HG03280 (cell line): Measurements from ENCODE around the gene ADPRHL1.
"Not testable (repeated sequence)": the region's sequence is repeated elsewhere in the genome, so short reads cannot be mapped to it uniquely, and the experiment has no call there.

ENCODE experiments used
- ATAC-seq: cut with Tn5 transposase; IDR thresholded peaks from one replicate; pipeline ENCODE4 v1.9.1; 2021; ENCODE audit warnings: mild to moderate bottlenecking, moderate library complexity; ENCODE audit not compliant: unreplicated experiment

The ADPRHL1 gene

GRCh38 chr13:113373811-113374485 is 79.3 kb downstream of the ADPRHL1 start:
- no peak for ATAC-seq

GRCh38 chr13:113371701-113372100 is 81.6 kb downstream of the ADPRHL1 start:
- not testable (repeated sequence) for ATAC-seq

GRCh38 chr13:113371061-113371460 is 82.2 kb downstream of the ADPRHL1 start:
- ATAC-seq: no peak

- ATAC-seq: no peak
These were observed 83.4 kb downstream of the ADPRHL1 start for GRCh38 chr13:113369881-113370280.

- no peak for ATAC-seq
These were observed 84.1 kb downstream of the ADPRHL1 start for GRCh38 chr13:113369189-113369588.

GRCh38 chr13:113368353-113368752 is 84.9 kb downstream of the ADPRHL1 start:
- not testable (repeated sequence) for ATAC-seq

- ATAC-seq: no peak
These were observed 85.5 kb downstream of the ADPRHL1 start for GRCh38 chr13:113367771-113368170.

- ATAC-seq: no peak
These were observed 86.2 kb downstream of the ADPRHL1 start for GRCh38 chr13:113367020-113367560.

- ATAC-seq: no peak
These were observed 87.2 kb downstream of the ADPRHL1 start for GRCh38 chr13:113365971-113366588.

- no peak for ATAC-seq
These were observed 87.7 kb downstream of the ADPRHL1 start for GRCh38 chr13:113365583-113365970.

- ATAC-seq: no peak
These were observed 88.2 kb downstream of the ADPRHL1 start for GRCh38 chr13:113364901-113365582.

- ATAC-seq: no peak
These were observed 88.9 kb downstream of the ADPRHL1 start for GRCh38 chr13:113364311-113364889.

- no peak for ATAC-seq
These were observed 91.9 kb downstream of the ADPRHL1 start for GRCh38 chr13:113361406-113361805.

- no peak for ATAC-seq
These were observed 92.8 kb downstream of the ADPRHL1 start for GRCh38 chr13:113360446-113360845.

- ATAC-seq: no peak
These were observed 93.7 kb downstream of the ADPRHL1 start for GRCh38 chr13:113359571-113359970.

GRCh38 chr13:113358653-113359190 is 94.6 kb downstream of the ADPRHL1 start:
- no peak for ATAC-seq

- no peak for ATAC-seq
These were observed 95.8 kb downstream of the ADPRHL1 start for GRCh38 chr13:113357529-113357928.

GRCh38 chr13:113356596-113356995 is 96.7 kb downstream of the ADPRHL1 start:
- ATAC-seq: no peak

GRCh38 chr13:113355621-113356020 is 97.7 kb downstream of the ADPRHL1 start:
- no peak for ATAC-seq

- no peak for ATAC-seq
These were observed 98.3 kb downstream of the ADPRHL1 start for GRCh38 chr13:113354831-113355610.
